Measurements from ENCODE around the gene LARP4. TPM values are rescaled to one million over a fixed set of nuclear protein-coding genes. Genes with fewer than 3 reads are reported as not detected.

Gene LARP4
- total RNA-seq, 1 experiment from 2014 or later, result 92.7 TPM

DNA sequence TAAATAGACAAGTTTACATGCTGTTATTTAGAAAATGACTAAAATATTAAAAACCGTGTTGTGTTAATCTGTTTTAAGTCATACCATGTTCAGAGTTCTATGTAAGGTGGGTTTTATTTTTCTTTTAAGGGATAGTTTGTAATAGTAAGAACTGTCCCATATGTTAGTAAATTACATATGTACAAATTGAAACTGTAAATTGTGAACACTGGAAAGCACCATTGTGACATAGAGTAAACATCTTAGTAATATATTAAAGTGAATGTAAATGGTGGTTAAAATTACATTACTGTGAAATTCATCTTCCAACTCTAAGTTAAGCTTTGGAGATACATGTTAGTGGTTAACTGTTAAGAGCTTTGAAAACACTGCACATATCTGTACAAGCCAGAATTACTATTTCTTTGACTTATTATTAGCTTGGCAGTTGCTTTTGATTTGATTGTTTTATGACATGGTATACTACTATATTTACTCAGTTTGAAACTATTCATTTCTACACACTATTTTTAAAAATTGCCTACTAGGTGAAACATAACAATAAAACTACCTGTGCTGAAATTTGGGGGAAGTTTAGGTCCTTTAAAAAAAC is 76.7 kb downstream of the LARP4 start:
- H3K27ac ChIP-seq (ENCODE audit: low read length), result no peak overlapping the region
- in situ Hi-C loops (cut with HindIII; ENCODE audit: low pct_unique_long_range_greater_than_20kb, low sequenced_read_pairs), result no loop called here
- H3K9me3 ChIP-seq (ENCODE audit: control insufficient read depth, insufficient read depth, low read depth, low read length), result no peaks in the 10 kb centered on the region
- H3K27me3 ChIP-seq (ENCODE audit: control insufficient read depth, insufficient read depth, low read length), result no peaks in the 10 kb centered on the region
- ChIA-PET CTCF (no interaction called here), POLR2A (interaction anchor here (0.7 kb wide), 1 partner anchor 26 kb away, joined by 3 read pairs; no protein-coding TSS in a partner anchor)
- TF ChIP-seq, protein P1, sequence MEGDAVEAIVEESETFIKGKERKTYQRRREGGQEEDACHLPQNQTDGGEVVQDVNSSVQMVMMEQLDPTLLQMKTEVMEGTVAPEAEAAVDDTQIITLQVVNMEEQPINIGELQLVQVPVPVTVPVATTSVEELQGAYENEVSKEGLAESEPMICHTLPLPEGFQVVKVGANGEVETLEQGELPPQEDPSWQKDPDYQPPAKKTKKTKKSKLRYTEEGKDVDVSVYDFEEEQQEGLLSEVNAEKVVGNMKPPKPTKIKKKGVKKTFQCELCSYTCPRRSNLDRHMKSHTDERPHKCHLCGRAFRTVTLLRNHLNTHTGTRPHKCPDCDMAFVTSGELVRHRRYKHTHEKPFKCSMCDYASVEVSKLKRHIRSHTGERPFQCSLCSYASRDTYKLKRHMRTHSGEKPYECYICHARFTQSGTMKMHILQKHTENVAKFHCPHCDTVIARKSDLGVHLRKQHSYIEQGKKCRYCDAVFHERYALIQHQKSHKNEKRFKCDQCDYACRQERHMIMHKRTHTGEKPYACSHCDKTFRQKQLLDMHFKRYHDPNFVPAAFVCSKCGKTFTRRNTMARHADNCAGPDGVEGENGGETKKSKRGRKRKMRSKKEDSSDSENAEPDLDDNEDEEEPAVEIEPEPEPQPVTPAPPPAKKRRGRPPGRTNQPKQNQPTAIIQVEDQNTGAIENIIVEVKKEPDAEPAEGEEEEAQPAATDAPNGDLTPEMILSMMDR (IDR thresholded peaks at IDR 0.05), result no peak
- TF ChIP-seq TCF7L2 (IDR thresholded peaks at IDR 0.05; ENCODE audit: low read depth, low read length), result no peak
- DNase-seq (ENCODE audit: low read depth, low spot score) (no peak), ATAC-seq (no peak)
- H3K4me1 ChIP-seq (ENCODE audit: control insufficient read depth, insufficient read depth, low read length), result no peaks in the 10 kb centered on the region
- H3K36me3 ChIP-seq (ENCODE audit: control insufficient read depth, insufficient read depth, low read length), result peaks cover 33% of the 10 kb centered on the region
- BruUV-seq (replicated peaks), result TSS peak; percentile 41
- no peak overlapping the region for H3K4me3 ChIP-seq (ENCODE audit: low read depth in 2 of 2, low read length in 2 of 2)
- intact Hi-C loops (cut with micrococcal nuclease; ENCODE audit: unreplicated experiment), result no loop called here

DNA sequence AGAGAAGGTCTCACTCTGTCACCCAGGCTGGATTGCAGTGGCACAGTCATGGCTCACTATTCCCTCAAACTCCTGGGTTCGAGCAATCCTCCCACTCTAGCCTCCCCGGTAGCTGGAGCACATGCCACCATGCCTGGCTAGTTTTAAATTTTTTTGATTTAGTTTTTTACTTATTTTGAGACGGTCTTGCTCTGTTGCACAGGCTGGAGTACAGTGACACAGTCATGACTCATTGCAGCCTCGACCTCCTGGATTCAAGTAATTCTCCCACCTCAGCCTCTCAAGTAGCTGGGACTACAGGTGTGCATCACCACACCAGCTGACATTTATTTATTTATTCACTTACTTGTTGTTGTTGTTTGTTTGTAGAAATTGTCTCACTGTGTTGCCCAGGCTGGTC is 81.9 kb downstream of the LARP4 start:
- TF ChIP-seq, protein P1 (IDR thresholded peaks at IDR 0.05), result no peak
- TF ChIP-seq SIN3A (IDR thresholded peaks at IDR 0.05; ENCODE audit: borderline replicate concordance, insufficient read depth, low read depth, low read length) (no peak), TCF7L2 (IDR thresholded peaks at IDR 0.05; ENCODE audit: low read depth, low read length) (no peak), POLR2AphosphoS5 (IDR thresholded peaks at IDR 0.05; ENCODE audit: low read depth, low read length) (no peak)
- TF ChIP-seq, protein P2, sequence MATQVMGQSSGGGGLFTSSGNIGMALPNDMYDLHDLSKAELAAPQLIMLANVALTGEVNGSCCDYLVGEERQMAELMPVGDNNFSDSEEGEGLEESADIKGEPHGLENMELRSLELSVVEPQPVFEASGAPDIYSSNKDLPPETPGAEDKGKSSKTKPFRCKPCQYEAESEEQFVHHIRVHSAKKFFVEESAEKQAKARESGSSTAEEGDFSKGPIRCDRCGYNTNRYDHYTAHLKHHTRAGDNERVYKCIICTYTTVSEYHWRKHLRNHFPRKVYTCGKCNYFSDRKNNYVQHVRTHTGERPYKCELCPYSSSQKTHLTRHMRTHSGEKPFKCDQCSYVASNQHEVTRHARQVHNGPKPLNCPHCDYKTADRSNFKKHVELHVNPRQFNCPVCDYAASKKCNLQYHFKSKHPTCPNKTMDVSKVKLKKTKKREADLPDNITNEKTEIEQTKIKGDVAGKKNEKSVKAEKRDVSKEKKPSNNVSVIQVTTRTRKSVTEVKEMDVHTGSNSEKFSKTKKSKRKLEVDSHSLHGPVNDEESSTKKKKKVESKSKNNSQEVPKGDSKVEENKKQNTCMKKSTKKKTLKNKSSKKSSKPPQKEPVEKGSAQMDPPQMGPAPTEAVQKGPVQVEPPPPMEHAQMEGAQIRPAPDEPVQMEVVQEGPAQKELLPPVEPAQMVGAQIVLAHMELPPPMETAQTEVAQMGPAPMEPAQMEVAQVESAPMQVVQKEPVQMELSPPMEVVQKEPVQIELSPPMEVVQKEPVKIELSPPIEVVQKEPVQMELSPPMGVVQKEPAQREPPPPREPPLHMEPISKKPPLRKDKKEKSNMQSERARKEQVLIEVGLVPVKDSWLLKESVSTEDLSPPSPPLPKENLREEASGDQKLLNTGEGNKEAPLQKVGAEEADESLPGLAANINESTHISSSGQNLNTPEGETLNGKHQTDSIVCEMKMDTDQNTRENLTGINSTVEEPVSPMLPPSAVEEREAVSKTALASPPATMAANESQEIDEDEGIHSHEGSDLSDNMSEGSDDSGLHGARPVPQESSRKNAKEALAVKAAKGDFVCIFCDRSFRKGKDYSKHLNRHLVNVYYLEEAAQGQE (IDR thresholded peaks at IDR 0.05; ENCODE audit: insufficient read depth in 1 of 2, low read depth in 2 of 2, low read length in 1 of 2), result no peak
- DNase-seq (ENCODE audit: low read depth, low spot score), result no peak
- Histone ChIP-seq H3K4me1 (ENCODE audit: control insufficient read depth, insufficient read depth, low read length) (no peaks in the 10 kb centered on the region), H3K4me3 (ENCODE audit: low read depth in 2 of 2, low read length in 2 of 2) (no peak overlapping the region), H3K27me3 (ENCODE audit: control insufficient read depth, insufficient read depth, low read length) (no peaks in the 10 kb centered on the region), H3K27ac (ENCODE audit: low read length) (no peak overlapping the region), H3K36me3 (ENCODE audit: control insufficient read depth, insufficient read depth, low read length) (peaks cover 4% of the 10 kb centered on the region; the same call in 1 of the 2 replicates), H3K9me3 (ENCODE audit: control insufficient read depth, insufficient read depth, low read depth, low read length) (no peaks in the 10 kb centered on the region)
- CTCF ChIA-PET, result no interaction called here
- in situ Hi-C loops (cut with HindIII; ENCODE audit: low pct_unique_long_range_greater_than_20kb, low sequenced_read_pairs), result no loop called here
- intact Hi-C loops (cut with micrococcal nuclease; ENCODE audit: unreplicated experiment), result no loop called here
- BruUV-seq (replicated peaks), result no TSS peak
- POLR2A ChIA-PET, result no interaction called here
- ATAC-seq, result no peak
